ENCODE data around the gene HRG. TPM values are rescaled to one million over a fixed set of nuclear protein-coding genes. Genes with fewer than 3 reads are reported as not detected.

HRG gene
- total RNA-seq, 4 donors from 2014 or later = not detected

DNA sequence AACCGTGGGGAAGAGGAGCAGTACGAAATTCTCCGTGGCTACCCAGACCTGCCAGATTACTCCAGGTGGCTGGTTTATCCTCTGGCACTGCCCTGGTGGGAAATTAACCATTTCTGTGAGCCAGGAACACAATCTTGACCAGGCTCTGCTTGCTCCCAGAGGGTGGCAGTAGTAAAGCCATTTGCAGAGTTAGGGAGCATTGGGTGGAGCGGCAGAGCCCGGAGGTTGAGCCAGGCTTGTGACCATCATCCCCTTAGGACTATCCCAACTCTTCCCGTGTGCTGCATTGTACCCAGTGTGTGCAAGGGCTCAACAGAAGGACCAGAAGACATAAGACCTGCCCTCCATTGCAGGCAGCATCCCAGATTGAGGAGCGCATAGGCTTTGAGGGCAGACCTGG is 56.6 kb downstream of the HRG start:
- no peak for ATAC-seq
- Histone ChIP-seq H3K4me1 (no peaks in the 10 kb centered on the region), H3K4me3 (no peak overlapping the region), H3K36me3 (no peaks in the 10 kb centered on the region), H3K9me3 (no peaks in the 10 kb centered on the region), H3K27ac (no peak overlapping the region), H3K27me3 (no peaks in the 10 kb centered on the region)
- TF ChIP-seq, protein P1, sequence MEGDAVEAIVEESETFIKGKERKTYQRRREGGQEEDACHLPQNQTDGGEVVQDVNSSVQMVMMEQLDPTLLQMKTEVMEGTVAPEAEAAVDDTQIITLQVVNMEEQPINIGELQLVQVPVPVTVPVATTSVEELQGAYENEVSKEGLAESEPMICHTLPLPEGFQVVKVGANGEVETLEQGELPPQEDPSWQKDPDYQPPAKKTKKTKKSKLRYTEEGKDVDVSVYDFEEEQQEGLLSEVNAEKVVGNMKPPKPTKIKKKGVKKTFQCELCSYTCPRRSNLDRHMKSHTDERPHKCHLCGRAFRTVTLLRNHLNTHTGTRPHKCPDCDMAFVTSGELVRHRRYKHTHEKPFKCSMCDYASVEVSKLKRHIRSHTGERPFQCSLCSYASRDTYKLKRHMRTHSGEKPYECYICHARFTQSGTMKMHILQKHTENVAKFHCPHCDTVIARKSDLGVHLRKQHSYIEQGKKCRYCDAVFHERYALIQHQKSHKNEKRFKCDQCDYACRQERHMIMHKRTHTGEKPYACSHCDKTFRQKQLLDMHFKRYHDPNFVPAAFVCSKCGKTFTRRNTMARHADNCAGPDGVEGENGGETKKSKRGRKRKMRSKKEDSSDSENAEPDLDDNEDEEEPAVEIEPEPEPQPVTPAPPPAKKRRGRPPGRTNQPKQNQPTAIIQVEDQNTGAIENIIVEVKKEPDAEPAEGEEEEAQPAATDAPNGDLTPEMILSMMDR (IDR thresholded peaks at IDR 0.05) = no peak
- TF ChIP-seq POLR2AphosphoS5 (IDR thresholded peaks at IDR 0.05) = no peak
- TF ChIP-seq POLR2A (IDR thresholded peaks at IDR 0.05) = no peak
- no peak for TF ChIP-seq EP300 (IDR thresholded peaks at IDR 0.05)
- WGBS, 2 donors (ENCODE audit: low coverage in 1 of 2) = 30 to 47% methylated on average over 3 to 5 of the region's 7 CpGs

DNA sequence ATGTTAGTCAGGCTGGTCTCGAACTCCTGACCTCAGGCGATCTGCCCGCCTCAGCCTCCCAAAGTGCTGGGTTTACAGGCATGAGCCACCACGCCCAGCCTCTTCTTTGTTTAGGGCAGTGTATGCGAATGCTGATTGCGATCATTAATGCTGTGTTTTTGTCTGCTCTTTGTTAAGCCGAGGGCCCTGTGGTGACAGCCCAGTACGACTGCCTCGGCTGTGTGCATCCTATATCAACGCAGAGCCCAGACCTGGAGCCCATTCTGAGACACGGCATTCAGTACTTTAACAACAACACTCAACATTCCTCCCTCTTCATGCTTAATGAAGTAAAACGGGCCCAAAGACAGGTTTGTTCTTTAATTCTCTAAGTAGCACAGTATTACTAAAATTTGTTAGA is 59.1 kb downstream of the HRG start:
- TF ChIP-seq EP300 (IDR thresholded peaks at IDR 0.05) (no peak), POLR2AphosphoS5 (IDR thresholded peaks at IDR 0.05) (no peak), POLR2A (IDR thresholded peaks at IDR 0.05) (no peak)
- TF ChIP-seq, protein P1 (IDR thresholded peaks at IDR 0.05) = no peak

More for the DNA sequence above, 59.1 kb downstream of the HRG start:
- no peaks in the 10 kb centered on the region for H3K27me3 ChIP-seq
- H3K9me3 ChIP-seq = no peaks in the 10 kb centered on the region
- H3K4me3 ChIP-seq = no peak overlapping the region
- no peaks in the 10 kb centered on the region for H3K4me1 ChIP-seq
- no peak for ATAC-seq
- no peaks in the 10 kb centered on the region for H3K36me3 ChIP-seq
- no peak overlapping the region for H3K27ac ChIP-seq
- WGBS, 2 donors (ENCODE audit: low coverage in 1 of 2) = 81 to 83% methylated on average over 7 to 11 of the region's 12 CpGs

Small RNA genes within 50 kb of the gene (small RNA-seq; reads per million reads assigned to genes)
- 0 reads per million in 4 donors for gene RF00017

Other genes with a start within 250 kb of the HRG start
- gene CRYGS, start 121.6 kb upstream of the HRG start, total RNA-seq = 1 to 10 TPM in 2 of 4 donors, under 1 TPM in 1, not detected in 1; 0.39 to 3.1 (median 3.1) TPM
- 10 to 100 TPM in 3 of 4 donors, 1 to 10 TPM in 1; 8.8 to 14.2 (median 12.0) TPM for gene TBCCD1, start 98.7 kb upstream of the HRG start, total RNA-seq
- 10 to 100 TPM; 19.5 to 40.0 (median 33.5) TPM for gene DNAJB11, start 95.3 kb upstream of the HRG start, total RNA-seq
- not detected for gene AHSG, start 53.0 kb upstream of the HRG start, total RNA-seq
- gene FETUB, start 25.6 kb upstream of the HRG start, total RNA-seq = not detected
- gene KNG1, start 51.3 kb downstream of the HRG start, total RNA-seq = not detected
- 100 to 1,000 TPM; 359 to 660 (median 508) TPM for gene EIF4A2, start 117.6 kb downstream of the HRG start, total RNA-seq
- 10 to 100 TPM in 2 of 4 donors, 1 to 10 TPM in 2; 8.1 to 12.2 (median 10.5) TPM for gene RFC4, start 140.5 kb downstream of the HRG start, total RNA-seq
- gene ADIPOQ, start 176.7 kb downstream of the HRG start, total RNA-seq = 10 to 100 TPM in 1 of 4 donors, under 1 TPM in 3; 0.23 to 34.5 (median 0.57) TPM

Measured in gastroesophageal sphincter (tissue), 4 donors.